Hepatocyte (in vitro differentiated cells): Measurements from ENCODE around the gene FCGR3B. TPM values are rescaled to one million over a fixed set of nuclear protein-coding genes. Genes with fewer than 3 reads are reported as not detected.
"Not testable (repeated sequence)": the region's sequence is repeated elsewhere in the genome, so short reads cannot be mapped to it uniquely, and the experiment has no call there.

Source experiments
- DNase-seq: peaks from one replicate; pipeline ENCODE4 v3.0.0-alpha.2; 2016; ENCODE audit warnings: low spot score
- H2AFZ ChIP-seq: fragments of 200-600 bp; sonication (generic); 2 replicates; pipeline ENCODE4 v1.6.0; 2016; ENCODE audit warnings: antibody characterized with exemption, mild to moderate bottlenecking
- H3K27ac ChIP-seq: fragments of 200-600 bp; sonication (generic); 2 replicates; pipeline ENCODE4 v1.5.1; 2016; ENCODE audit warnings: mild to moderate bottlenecking
- H3K27me3 ChIP-seq: fragments of 200-600 bp; sonication (generic); 2 replicates; pipeline ENCODE4 v1.6.1; 2016
- H3K36me3 ChIP-seq: fragments of 200-600 bp; sonication (generic); replicated peaks from 2 replicates; pipeline ENCODE4 v1.5.1; 2016; ENCODE audit warnings: low read depth; ENCODE audit not compliant: insufficient read depth
- H3K4me1 ChIP-seq: fragments of 200-600 bp; sonication (generic); 2 replicates; pipeline ENCODE4 v1.5.1; 2016; ENCODE audit warnings: mild to moderate bottlenecking, moderate library complexity; ENCODE audit not compliant: insufficient read depth
- H3K4me2 ChIP-seq: fragments of 200-600 bp; sonication (generic); 2 replicates; pipeline ENCODE4 v1.6.0; 2016
- H3K4me3 ChIP-seq: fragments of 200-600 bp; sonication (generic); 2 replicates; pipeline ENCODE4 v1.5.1; 2016; ENCODE audit warnings: mild to moderate bottlenecking
- H3K79me2 ChIP-seq: fragments of 200-600 bp; sonication (generic); 2 replicates; pipeline ENCODE4 v1.6.0; 2017; ENCODE audit warnings: mild to moderate bottlenecking
- H3K9me2 ChIP-seq: fragments of 200-600 bp; sonication (generic); replicated peaks from 2 replicates; pipeline ENCODE4 v1.6.0; 2017; ENCODE audit warnings: mild to moderate bottlenecking; ENCODE audit not compliant: insufficient read depth
- H3K9me3 ChIP-seq: fragments of 200-600 bp; sonication (generic); 2 replicates; pipeline ENCODE4 v1.5.1; 2016; ENCODE audit warnings: low read depth, mild to moderate bottlenecking
- H4K20me1 ChIP-seq: fragments of 200-600 bp; sonication (generic); 2 replicates; pipeline ENCODE4 v1.6.0; 2016; ENCODE audit warnings: mild to moderate bottlenecking; ENCODE audit not compliant: insufficient read depth, poor library complexity, severe bottlenecking
- EZH2 ChIP-seq: fragments of 200-600 bp; sonication (generic); IDR thresholded peaks from 2 replicates; pipeline ENCODE4 v1.6.1; 2016; ENCODE audit warnings: antibody characterized with exemption, mild to moderate bottlenecking, borderline replicate concordance
- EZH2phosphoT487 ChIP-seq: fragments of 200-600 bp; sonication (generic); IDR thresholded peaks from one replicate; pipeline ENCODE4 v1.6.1; 2018; ENCODE audit warnings: antibody characterized with exemption, mild to moderate bottlenecking, low read depth, moderate library complexity; ENCODE audit not compliant: unreplicated experiment, severe bottlenecking
- WGBS: methylation state at CpG from one replicate; pipeline ENCODE4 v1.1.6; 2016; ENCODE audit warnings: low lambda C conversion rate; ENCODE audit errors: missing lambda C conversion rate; 5-methylcytosine and 5-hydroxymethylcytosine counted together
- polyA plus RNA-seq: library from polyadenylated mRNA; unstranded; fragments of >200 nt; fragmentation: Nextera tagmentation; extraction: Ambion mirVana; gene quantifications from 2 replicates; pipeline ENCODE4 v1.2.1, GENCODE V29; 2016
- total RNA-seq: library from RNA; depleted of rRNA; stranded (reverse); fragments of >200 nt; gene quantifications from 2 replicates; pipeline ENCODE4 v1.2.3, GENCODE V29; 2014
- TF ChIP-seq, protein P1 (sequence below): fragments of 200-600 bp; sonication (generic); IDR thresholded peaks from 2 replicates; pipeline ENCODE4 v1.5.1; 2016; ENCODE audit warnings: antibody characterized with exemption, mild to moderate bottlenecking; ENCODE audit not compliant: poor library complexity

The FCGR3B gene
- total and polyA plus RNA-seq, 2 experiments from 2014 or later = not detected

DNA sequence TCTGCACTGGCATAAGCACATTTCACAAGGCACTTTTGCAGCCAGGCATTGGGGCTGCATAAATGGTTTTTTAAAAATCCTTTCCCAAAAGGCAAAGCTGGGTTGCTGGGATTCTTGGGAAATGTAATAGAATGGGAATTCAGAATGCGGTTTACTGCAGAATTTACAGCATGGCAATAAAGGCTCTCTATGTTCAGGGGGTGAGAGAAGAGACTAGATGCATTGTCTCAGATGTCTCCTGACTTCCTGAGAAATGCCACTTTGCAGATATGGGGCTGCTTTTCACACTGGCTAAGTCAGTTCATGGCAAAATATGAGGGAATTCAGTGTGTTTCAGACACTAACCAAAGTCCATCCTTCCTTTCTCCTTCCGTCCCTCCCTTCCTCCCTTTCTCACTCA, 45.5 kb upstream of the FCGR3B start:
- Histone ChIP-seq H3K4me3 (no peak overlapping the region), H3K9me2 (no peaks in the 10 kb centered on the region), H4K20me1 (no peaks in the 10 kb centered on the region), H3K36me3 (no peaks in the 10 kb centered on the region), H3K4me1 (no peaks in the 10 kb centered on the region), H3K79me2 (no peaks in the 10 kb centered on the region), H3K27ac (no peak overlapping the region), H3K27me3 (peaks cover 3% of the 10 kb centered on the region), H3K4me2 (no peak overlapping the region), H2AFZ (no peak overlapping the region), H3K9me3 (no peaks in the 10 kb centered on the region)
- TF ChIP-seq, protein P1, sequence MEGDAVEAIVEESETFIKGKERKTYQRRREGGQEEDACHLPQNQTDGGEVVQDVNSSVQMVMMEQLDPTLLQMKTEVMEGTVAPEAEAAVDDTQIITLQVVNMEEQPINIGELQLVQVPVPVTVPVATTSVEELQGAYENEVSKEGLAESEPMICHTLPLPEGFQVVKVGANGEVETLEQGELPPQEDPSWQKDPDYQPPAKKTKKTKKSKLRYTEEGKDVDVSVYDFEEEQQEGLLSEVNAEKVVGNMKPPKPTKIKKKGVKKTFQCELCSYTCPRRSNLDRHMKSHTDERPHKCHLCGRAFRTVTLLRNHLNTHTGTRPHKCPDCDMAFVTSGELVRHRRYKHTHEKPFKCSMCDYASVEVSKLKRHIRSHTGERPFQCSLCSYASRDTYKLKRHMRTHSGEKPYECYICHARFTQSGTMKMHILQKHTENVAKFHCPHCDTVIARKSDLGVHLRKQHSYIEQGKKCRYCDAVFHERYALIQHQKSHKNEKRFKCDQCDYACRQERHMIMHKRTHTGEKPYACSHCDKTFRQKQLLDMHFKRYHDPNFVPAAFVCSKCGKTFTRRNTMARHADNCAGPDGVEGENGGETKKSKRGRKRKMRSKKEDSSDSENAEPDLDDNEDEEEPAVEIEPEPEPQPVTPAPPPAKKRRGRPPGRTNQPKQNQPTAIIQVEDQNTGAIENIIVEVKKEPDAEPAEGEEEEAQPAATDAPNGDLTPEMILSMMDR = no peak
- TF ChIP-seq EZH2phosphoT487 = no peak
- no peak for TF ChIP-seq EZH2
- no peak for DNase-seq
- 89% methylated on average over 2 of the region's 2 CpGs for WGBS

DNA sequence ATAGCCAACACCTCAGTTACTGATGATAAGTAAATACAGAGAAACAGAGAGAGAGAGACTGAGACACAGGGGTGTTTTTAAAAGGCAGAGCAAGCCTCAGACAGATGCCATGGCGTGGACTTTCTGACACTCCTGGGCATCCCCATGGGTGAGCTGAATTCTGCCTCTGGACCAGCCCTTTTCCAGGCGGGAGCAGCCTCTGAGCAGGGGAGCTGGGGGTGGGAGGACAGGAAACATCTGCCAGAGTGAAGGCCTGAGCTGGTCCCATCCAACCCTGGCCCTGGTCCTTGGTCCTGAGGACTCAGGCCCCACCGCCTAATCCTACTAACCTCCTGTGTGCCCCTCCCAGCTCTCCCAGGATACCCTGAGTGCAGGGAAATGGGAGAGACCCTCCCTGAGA, 43.9 kb upstream of the FCGR3B start:
- H2AFZ ChIP-seq = not testable (repeated sequence)

DNA sequence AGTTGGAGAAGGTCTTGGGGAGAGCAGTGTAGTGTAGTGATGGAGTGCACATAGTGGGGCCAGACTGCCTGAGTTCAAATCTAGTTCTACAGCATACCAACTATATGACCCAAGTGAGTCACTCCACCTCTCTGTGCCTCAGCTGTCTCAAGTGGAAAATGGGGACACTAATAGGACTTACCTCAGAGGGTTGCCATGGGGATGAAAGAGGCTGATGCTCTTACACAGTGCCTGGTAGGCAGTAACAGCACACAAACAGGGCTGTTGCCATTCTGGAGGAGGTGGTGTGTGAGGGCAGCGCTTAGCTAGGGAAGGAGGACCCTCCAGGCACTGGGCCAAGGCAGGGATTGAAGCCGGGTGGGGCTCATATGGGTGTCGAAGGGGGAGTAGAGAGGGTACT, 43.5 kb upstream of the FCGR3B start:
- not testable (repeated sequence) for H3K9me3 ChIP-seq, H3K36me3 ChIP-seq, H3K4me2 ChIP-seq, H3K27me3 ChIP-seq, H3K4me3 ChIP-seq, H3K9me2 ChIP-seq, H2AFZ ChIP-seq, H3K27ac ChIP-seq, H4K20me1 ChIP-seq, DNase-seq, H3K4me1 ChIP-seq, H3K79me2 ChIP-seq
- 100% methylated on average over 3 of the region's 3 CpGs for WGBS

More for the DNA sequence above, 43.9 kb upstream of the FCGR3B start:
- H3K9me3 ChIP-seq, H3K4me1 ChIP-seq, H3K9me2 ChIP-seq, H3K27ac ChIP-seq, H3K4me3 ChIP-seq, H3K4me2 ChIP-seq, H4K20me1 ChIP-seq, H3K79me2 ChIP-seq, DNase-seq, H3K36me3 ChIP-seq, H3K27me3 ChIP-seq: not testable (repeated sequence)
- WGBS = 85% methylated on average over 3 of the region's 3 CpGs

DNA sequence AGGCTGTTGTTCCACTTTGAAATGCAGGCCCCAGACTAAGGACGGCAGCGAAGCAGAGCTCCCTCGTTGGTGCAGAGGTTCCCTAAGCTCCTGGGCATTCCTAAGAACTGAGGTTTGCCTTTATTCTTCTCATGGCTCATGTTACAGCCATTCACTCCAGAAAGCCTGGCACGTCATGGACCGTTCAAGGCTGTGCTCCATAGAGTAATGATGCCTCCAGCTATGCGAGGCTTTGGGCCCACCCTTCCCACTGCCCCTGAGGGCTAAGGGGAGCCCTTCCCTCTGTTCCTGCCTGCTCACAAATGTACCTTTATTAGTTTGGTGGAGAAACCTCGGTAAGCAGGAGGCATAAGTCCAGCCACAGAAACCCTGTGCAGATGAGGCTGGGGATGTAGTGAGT, 42.5 kb upstream of the FCGR3B start:
- H3K27me3 ChIP-seq, DNase-seq, H2AFZ ChIP-seq, H3K4me2 ChIP-seq, H3K9me3 ChIP-seq, H3K36me3 ChIP-seq, H3K4me1 ChIP-seq, H3K9me2 ChIP-seq, H3K4me3 ChIP-seq, H4K20me1 ChIP-seq, H3K27ac ChIP-seq, H3K79me2 ChIP-seq: not testable (repeated sequence)
- WGBS = 54% methylated on average over 7 of the region's 7 CpGs

DNA sequence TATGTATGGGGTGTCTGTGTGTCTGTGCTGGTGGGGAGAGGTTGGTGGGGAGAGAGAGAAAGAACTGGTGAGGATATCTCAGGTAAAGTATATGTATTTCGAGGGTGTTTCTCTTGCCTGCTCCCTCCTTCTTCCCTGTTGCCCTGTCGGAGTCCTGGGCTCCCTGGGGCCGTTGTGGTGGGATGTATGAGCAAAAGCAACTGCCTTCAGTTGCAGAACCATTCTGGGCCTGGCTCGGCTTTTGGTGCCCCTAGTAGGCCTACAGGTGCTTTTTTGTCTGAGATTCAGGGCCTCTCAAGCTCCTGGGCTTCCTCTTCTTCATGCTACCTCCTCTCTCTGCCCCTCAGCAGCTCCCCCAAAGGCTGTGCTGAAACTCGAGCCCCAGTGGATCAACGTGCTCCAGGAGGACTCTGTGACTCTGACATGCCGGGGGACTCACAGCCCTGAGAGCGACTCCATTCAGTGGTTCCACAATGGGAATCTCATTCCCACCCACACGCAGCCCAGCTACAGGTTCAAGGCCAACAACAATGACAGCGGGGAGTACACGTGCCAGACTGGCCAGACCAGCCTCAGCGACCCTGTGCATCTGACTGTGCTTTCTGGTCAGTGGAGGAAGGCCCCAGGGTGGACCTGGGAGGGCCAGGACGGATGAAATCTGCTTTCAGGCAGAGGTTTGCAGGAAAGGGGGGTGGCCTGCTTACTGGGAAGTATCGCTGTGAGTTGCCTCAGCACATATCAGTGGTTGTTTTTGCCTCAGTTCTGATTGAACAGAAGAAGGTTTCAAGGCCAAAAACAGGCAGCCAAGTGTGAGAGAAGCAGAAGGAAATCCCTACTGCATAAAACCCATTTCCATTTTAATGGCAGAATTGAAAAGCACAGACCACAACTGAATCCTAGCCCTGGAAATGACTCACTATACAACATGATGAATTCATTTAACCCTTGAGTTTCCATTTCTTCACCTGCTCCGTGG, 40.4 kb upstream of the FCGR3B start:
- H3K36me3 ChIP-seq, H3K9me3 ChIP-seq, H2AFZ ChIP-seq, H3K27me3 ChIP-seq, DNase-seq, H3K4me1 ChIP-seq, H3K4me3 ChIP-seq, H4K20me1 ChIP-seq, H3K9me2 ChIP-seq, H3K27ac ChIP-seq, H3K4me2 ChIP-seq, H3K79me2 ChIP-seq: not testable (repeated sequence)
- WGBS = 63% methylated on average over 14 of the region's 15 CpGs

DNA sequence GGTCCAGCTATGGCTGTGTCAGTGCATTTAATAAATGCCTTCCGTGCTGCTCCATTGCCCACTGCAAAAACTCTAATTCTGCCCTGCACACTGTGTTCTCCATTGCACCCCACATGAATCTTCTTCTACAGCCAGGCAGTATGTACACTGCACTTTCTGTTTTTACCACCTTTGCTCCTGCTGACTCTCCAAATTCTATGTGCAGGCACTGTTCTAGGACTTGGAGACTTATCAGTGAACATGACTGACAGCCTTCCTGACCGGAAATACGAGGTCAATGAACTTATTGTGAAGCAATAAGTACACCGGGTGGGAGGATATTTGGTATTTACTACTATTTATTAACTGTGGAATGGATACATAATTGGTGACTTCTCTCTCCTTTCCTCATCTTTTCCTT, 33.7 kb upstream of the FCGR3B start:
- H3K4me2 ChIP-seq, H3K4me3 ChIP-seq, H3K27ac ChIP-seq, DNase-seq, H4K20me1 ChIP-seq, H3K79me2 ChIP-seq, H3K27me3 ChIP-seq, H3K9me3 ChIP-seq, H3K4me1 ChIP-seq, H2AFZ ChIP-seq, H3K36me3 ChIP-seq, H3K9me2 ChIP-seq: not testable (repeated sequence)
- WGBS = no CpG with 5 or more reads among the region's 4 CpGs

DNA sequence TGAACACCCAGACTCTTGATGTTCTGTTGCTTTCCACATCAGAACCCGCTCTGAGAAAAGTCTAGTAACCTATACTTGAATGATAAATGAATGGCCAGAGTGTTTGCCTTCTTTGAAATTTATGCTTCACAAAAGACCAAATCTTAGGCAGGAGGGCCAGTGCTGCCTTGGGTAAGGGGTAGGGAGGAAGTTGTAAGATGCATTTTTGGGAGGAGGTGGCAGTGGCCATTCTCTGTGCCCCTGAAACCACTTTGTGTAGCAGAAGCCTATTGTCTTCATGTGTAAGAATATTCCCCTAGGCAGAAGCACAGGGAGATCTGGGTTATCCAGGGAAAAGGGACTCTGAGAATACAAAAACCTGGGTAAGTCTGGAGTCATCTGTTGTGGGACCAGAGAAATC, 32.6 kb upstream of the FCGR3B start:
- not testable (repeated sequence) for H4K20me1 ChIP-seq, DNase-seq, H3K27ac ChIP-seq, H3K79me2 ChIP-seq, H3K9me2 ChIP-seq, H3K4me1 ChIP-seq, H3K27me3 ChIP-seq, H2AFZ ChIP-seq, H3K36me3 ChIP-seq, H3K4me3 ChIP-seq, H3K9me3 ChIP-seq, H3K4me2 ChIP-seq
- WGBS = no CpG with 5 or more reads among the region's 1 CpG
